ENCODE data around the gene ZNF225. TPM values are rescaled to one million over a fixed set of nuclear protein-coding genes. Genes with fewer than 3 reads are reported as not detected.

The ZNF225 gene
- total RNA-seq: 1 to 10 TPM; 1.5 to 3.9 (median 1.8) TPM
- polyA plus RNA-seq: 1 to 10 TPM; 1.0 to 1.8 TPM

DNA sequence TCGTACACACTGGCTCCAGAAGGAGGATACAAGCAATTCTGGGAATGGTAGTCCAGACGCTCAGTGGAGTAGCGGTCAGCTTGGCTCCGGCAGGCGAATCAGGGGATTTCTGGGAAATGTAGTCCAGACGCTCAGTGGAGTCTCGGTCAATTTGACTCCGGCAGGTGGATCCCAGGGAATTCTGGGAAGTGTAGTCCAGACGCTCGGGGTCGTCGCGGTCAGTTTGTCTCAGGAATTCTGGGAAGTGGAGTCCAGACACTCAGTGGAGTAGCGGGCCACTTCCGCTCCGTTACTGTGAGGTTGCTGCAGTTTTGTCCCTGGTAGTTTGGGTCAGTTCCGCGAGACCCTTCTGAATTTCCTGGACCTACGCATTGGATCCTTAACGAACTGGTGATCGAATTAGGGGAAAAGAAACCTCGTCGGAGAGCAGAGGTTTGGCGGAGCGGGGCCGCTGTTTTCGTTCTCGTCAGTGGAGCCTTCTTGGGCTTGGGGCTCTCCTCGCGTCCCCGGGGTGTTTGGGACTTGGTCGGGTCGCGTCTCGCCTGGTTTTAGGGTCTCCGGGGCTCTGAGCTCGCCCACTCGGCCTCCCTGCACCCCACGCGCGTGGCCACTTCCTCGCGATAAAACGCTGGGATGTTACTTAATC is at the start of gene ZNF225:
TSS of gene ZNF225 (plus strand) at position 262 of the 646 bp plus-strand sequence. CDS start 2,429 bp downstream, outside the sequence.
- WGBS, 2 donors: 0% methylated on average over 44 of the region's 44 CpGs
- no peak for TF ChIP-seq CTCF (IDR thresholded peaks at IDR 0.05)
- Histone ChIP-seq H3K27ac (peak within 1 kb of the TSS in 2 of 4 donors; percentile 47 to 56), H3K4me3 (peak within 1 kb of the TSS; percentile 63 to 71 (median 68)), H3K4me1 (peaks cover 0 to 13% (median 8%) of the 10 kb centered on the region in 3 donors), H3K36me3 (peaks cover 0 to 12% (median 0%) of the 10 kb centered on the region in 3 donors), H3K9me3 (no peaks in the 10 kb centered on the region), H3K27me3 (no peaks in the 10 kb centered on the region)
- intact Hi-C loops (cut with DNase I): no loop called here
- ATAC-seq (peak; percentile 98 to 99 (median 98)), DNase-seq (peak; percentile 86 to 99 (median 96)), FAIRE-seq (peak; percentile 98)

DNA sequence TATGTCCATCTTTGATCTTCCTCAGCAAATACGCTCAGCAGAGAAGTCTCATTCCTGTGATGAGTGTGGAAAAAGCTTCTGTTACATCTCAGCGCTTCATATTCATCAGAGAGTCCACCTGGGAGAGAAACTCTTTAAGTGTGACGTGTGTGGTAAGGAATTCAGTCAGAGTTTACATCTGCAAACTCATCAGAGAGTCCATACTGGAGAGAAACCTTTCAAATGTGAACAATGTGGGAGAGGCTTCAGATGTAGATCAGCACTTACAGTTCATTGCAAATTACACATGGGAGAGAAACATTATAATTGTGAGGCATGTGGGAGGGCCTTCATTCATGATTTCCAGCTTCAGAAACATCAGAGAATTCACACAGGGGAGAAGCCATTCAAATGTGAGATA is 46.9 kb upstream of the ZNF225 start:
- no peaks in the 10 kb centered on the region for H3K27me3 ChIP-seq
- peaks cover 0 to under 1% (median 0%) of the 10 kb centered on the region in 3 donors for H3K4me1 ChIP-seq
- H3K4me3 ChIP-seq: no peak overlapping the region
- 79% methylated on average over 3 of the region's 3 CpGs for WGBS, 2 donors
- no peak for TF ChIP-seq CTCF (IDR thresholded peaks at IDR 0.05)
- no peak for DNase-seq
- H3K36me3 ChIP-seq: peaks cover 0 to 26% (median 4%) of the 10 kb centered on the region in 3 donors
- no peak for FAIRE-seq
- ATAC-seq: no peak
- peaks cover 0 to 5% (median 3%) of the 10 kb centered on the region in 4 donors for H3K9me3 ChIP-seq
- no peak overlapping the region for H3K27ac ChIP-seq
- intact Hi-C loops (cut with DNase I): no loop called here

DNA sequence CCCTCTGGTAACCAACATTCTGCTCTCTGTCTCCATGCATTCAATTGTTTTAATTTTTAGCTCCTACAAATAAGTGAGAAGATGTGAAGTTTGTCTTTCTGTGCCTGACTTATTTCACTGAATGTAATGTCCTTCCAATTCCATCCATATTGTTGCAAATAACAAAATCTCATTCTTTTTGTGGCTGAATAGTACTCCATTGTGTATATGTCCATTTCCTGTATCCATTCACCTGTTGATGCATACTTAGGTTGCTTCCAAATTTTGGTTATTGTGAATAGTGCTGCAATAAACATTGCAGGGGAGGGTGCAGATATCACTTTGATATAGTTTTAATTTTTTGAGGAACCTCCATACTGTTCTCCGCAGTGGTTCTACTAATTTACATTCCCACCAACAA is 43.8 kb upstream of the ZNF225 start:
- DNase-seq: no peak
- peaks cover 0 to 3% (median 0%) of the 10 kb centered on the region in 3 donors for H3K4me1 ChIP-seq
- H3K4me3 ChIP-seq: no peak overlapping the region
- H3K27ac ChIP-seq: no peak overlapping the region
- H3K9me3 ChIP-seq: peaks cover 0 to 5% (median 3%) of the 10 kb centered on the region in 4 donors
- 96 to 98% methylated on average over 1 of the region's 1 CpG for WGBS, 2 donors
- FAIRE-seq: no peak
- intact Hi-C loops (cut with DNase I): no loop called here
- no peaks in the 10 kb centered on the region for H3K27me3 ChIP-seq
- TF ChIP-seq CTCF (IDR thresholded peaks at IDR 0.05): no peak
- ATAC-seq: no peak
- peaks cover 0 to 10% (median 0%) of the 10 kb centered on the region in 3 donors for H3K36me3 ChIP-seq

- peak within 1 kb of the TSS; percentile 26 to 70 (median 52) for H3K4me3 ChIP-seq
- H3K9me3 ChIP-seq: peaks cover 0 to 5% (median 1%) of the 10 kb centered on the region in 4 donors
- peak; percentile 83 to 91 (median 86) for DNase-seq
- TF ChIP-seq CTCF (IDR thresholded peaks at IDR 0.05): no peak
- intact Hi-C loops (cut with DNase I): no loop called here
- H3K27me3 ChIP-seq: no peaks in the 10 kb centered on the region
- peak within 1 kb of the TSS in 3 of 4 donors; percentile 4 to 45 (median 39) for H3K27ac ChIP-seq
- H3K36me3 ChIP-seq: no peaks in the 10 kb centered on the region
- peaks cover 0 to 3% (median 0%) of the 10 kb centered on the region in 3 donors for H3K4me1 ChIP-seq
- no peak for FAIRE-seq
- peak; percentile 100 for ATAC-seq
- WGBS, 2 donors: 1% methylated on average over 40 of the region's 40 CpGs
Observed at GRCh38 chr19:44071824-44072542, 41.2 kb upstream of the ZNF225 start, which contains the start of gene ZNF284. Gene ZNF284 (plus strand): TSS chr19:44072159. CDS start chr19:44076390, 4,231 bp downstream.

All from pancreas (tissue), 10 donors.